OCI-LY7 (cell line): Measurements from ENCODE around the gene SCARF2. TPM values are rescaled to one million over a fixed set of nuclear protein-coding genes. Genes with fewer than 3 reads are reported as not detected.

Experiments used
- BruUV-seq: library from RNA; stranded (reverse); fragments of 400-500 nt; replicated peaks from 2 replicates; lab custom pipeline; 2021; lab: Mats Ljungman, UMichigan
- CTCF ChIA-PET: fragments of 300-600 bp; sonication (Branson Sonifier 250); formaldehyde crosslinking; loops from one replicate; lab custom pipeline; 2022; ENCODE audit warnings: antibody characterized with exemption; ENCODE audit not compliant: unreplicated experiment; lab: Charles Lee
- POLR2A ChIA-PET: fragments of 300-600 bp; sonication (Branson Sonifier 250); formaldehyde crosslinking; loops from one replicate; lab custom pipeline; 2022; ENCODE audit warnings: antibody characterized with exemption; lab: Charles Lee
- DNase-seq: peaks from one replicate; pipeline ENCODE4 v3.0.0-alpha.2; 2015; ENCODE audit warnings: low spot score
- H2AFZ ChIP-seq: fragments of 200-600 bp; sonication (generic), shearing (Covaris generic); 2 replicates; pipeline ENCODE4 v1.6.1; 2014; ENCODE audit warnings: mild to moderate bottlenecking, antibody characterized with exemption, low read length, moderate library complexity
- H3K27ac ChIP-seq: fragments of 200-600 bp; sonication (generic); 2 replicates; pipeline ENCODE4 v1.5.1; 2014; ENCODE audit warnings: mixed run types, low read depth, mild to moderate bottlenecking, moderate library complexity, low read length, inconsistent platforms; ENCODE audit not compliant: poor library complexity, severe bottlenecking
- H3K36me3 ChIP-seq: fragments of 200-600 bp; sonication (generic); 2 replicates; pipeline ENCODE4 v1.6.1; 2014; ENCODE audit warnings: mild to moderate bottlenecking, antibody characterized with exemption, low read length, moderate library complexity, mixed read lengths; ENCODE audit not compliant: insufficient read depth
- H3K4me1 ChIP-seq: fragments of 200-600 bp; sonication (generic); 2 replicates; pipeline ENCODE4 v1.5.1; 2014; ENCODE audit warnings: mild to moderate bottlenecking, low read length; ENCODE audit not compliant: insufficient read depth, poor library complexity, severe bottlenecking
- H3K4me2 ChIP-seq: fragments of 200-600 bp; sonication (generic); 2 replicates; pipeline ENCODE4 v1.6.1; 2014; ENCODE audit warnings: mild to moderate bottlenecking, low read length
- H3K4me3 ChIP-seq: fragments of 200-600 bp; sonication (generic); 2 replicates; pipeline ENCODE4 v1.5.1; 2014; ENCODE audit warnings: mild to moderate bottlenecking, low read depth, low read length; ENCODE audit not compliant: poor library complexity, severe bottlenecking
- H3K79me2 ChIP-seq: fragments of 200-600 bp; sonication (generic); 2 replicates; pipeline ENCODE4 v1.6.1; 2016; ENCODE audit warnings: low read depth, mild to moderate bottlenecking, low read length, moderate library complexity, mixed read lengths; ENCODE audit not compliant: insufficient read depth
- H3K9me2 ChIP-seq: fragments of 200-600 bp; sonication (generic); 2 replicates; pipeline ENCODE4 v1.6.1; 2016; ENCODE audit warnings: mild to moderate bottlenecking, low read length, mixed read lengths; ENCODE audit not compliant: insufficient read depth
- H3K9me3 ChIP-seq: fragments of 200-600 bp; sonication (generic); 2 replicates; pipeline ENCODE4 v1.6.1; 2014; ENCODE audit warnings: mild to moderate bottlenecking, mixed run types, low read length, mixed read lengths
- H4K20me1 ChIP-seq: fragments of 200-600 bp; sonication (generic); 2 replicates; pipeline ENCODE4 v1.6.1; 2014; ENCODE audit warnings: mild to moderate bottlenecking, antibody characterized with exemption, low read length, moderate library complexity, mixed read lengths; ENCODE audit not compliant: insufficient read depth
- CTCF ChIP-seq: fragments of 200-600 bp; sonication (generic); conservative IDR thresholded peaks from 2 replicates; pipeline ENCODE4 v1.5.1; 2014; ENCODE audit warnings: mild to moderate bottlenecking, antibody characterized with exemption, low read length, moderate library complexity, mixed read lengths
- EZH2phosphoT487 ChIP-seq: fragments of 200-600 bp; sonication (generic); IDR thresholded peaks from 2 replicates; pipeline ENCODE4 v1.6.1; 2018; ENCODE audit warnings: low read depth, borderline replicate concordance, mild to moderate bottlenecking, mixed run types, antibody characterized with exemption, low read length, moderate library complexity, mixed read lengths
- intact Hi-C: fragments of 100-400 bp; cut with micrococcal nuclease; formaldehyde crosslinking; loops from one replicate; pipeline ENCODE4 v1.10.0; 2022; ENCODE audit not compliant: unreplicated experiment
- total RNA-seq, 2 experiments: library from RNA; depleted of rRNA in 1 of 2; stranded (reverse); fragments of >200 nt in 1 of 2; shearing (Covaris generic) in 1 of 2; gene quantifications; 2 replicates each; pipeline ENCODE4 v1.2.3, GENCODE V29; 2014 to 2022

Gene SCARF2
- total RNA-seq, 2 experiments from 2014 or later = 1.0 to 2.2 TPM

DNA sequence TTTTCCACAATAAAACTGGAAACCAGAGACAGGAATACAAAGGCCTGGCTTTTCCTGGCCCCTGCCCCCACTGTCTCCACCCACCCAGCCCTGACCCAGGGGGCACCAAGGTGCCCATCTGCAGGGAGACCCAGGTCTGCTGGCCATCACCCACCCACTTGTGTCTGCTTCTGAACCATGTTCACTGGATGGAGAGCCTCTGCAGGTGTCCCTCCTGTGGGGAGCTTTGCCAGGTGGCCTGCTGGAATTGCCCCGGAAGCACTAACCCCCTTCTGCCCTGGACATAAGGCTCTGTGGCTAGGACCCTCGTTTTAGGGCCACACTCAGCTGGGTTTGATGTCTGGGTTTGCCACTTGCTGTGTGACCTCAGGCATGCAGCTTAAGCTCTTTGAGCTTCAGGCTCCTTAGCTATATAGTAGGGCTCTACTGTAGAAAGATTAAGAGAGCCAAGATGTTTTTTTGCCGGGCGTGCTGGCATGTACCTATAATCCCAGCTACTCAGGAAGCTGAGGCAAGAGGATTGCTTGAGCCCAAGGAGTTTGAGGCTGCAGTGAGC, 3.9 kb downstream of the SCARF2 start:
- Histone ChIP-seq H3K4me1 (peaks cover 4% of the 10 kb centered on the region), H2AFZ (no peak overlapping the region), H3K4me2 (no peak overlapping the region), H3K36me3 (no peaks in the 10 kb centered on the region), H4K20me1 (no peaks in the 10 kb centered on the region), H3K9me2 (no peaks in the 10 kb centered on the region), H3K9me3 (no peaks in the 10 kb centered on the region), H3K79me2 (no peaks in the 10 kb centered on the region), H3K27ac (no peak overlapping the region), H3K4me3 (no peak overlapping the region)
- POLR2A ChIA-PET = no interaction called here
- intact Hi-C loops = no loop called here
- DNase-seq = no peak
- no TSS peak for BruUV-seq
- TF ChIP-seq CTCF (no peak), EZH2phosphoT487 (no peak)
- CTCF ChIA-PET = no interaction called here

- H3K27ac ChIP-seq = no peak overlapping the region
- peaks cover 4% of the 10 kb centered on the region for H3K4me1 ChIP-seq
- no peak overlapping the region for H3K4me2 ChIP-seq
- H3K9me2 ChIP-seq = no peaks in the 10 kb centered on the region
- ChIA-PET CTCF (no interaction called here), POLR2A (no interaction called here)
- intact Hi-C loops = no loop called here
- no peaks in the 10 kb centered on the region for H4K20me1 ChIP-seq
- H3K79me2 ChIP-seq = no peaks in the 10 kb centered on the region
- no peaks in the 10 kb centered on the region for H3K9me3 ChIP-seq
- TF ChIP-seq CTCF = no peak
- no peak for TF ChIP-seq EZH2phosphoT487
- BruUV-seq = no TSS peak
- DNase-seq = no peak
- H3K4me3 ChIP-seq = no peak overlapping the region
- H2AFZ ChIP-seq = no peak overlapping the region
- no peaks in the 10 kb centered on the region for H3K36me3 ChIP-seq
These were observed 4.4 kb downstream of the SCARF2 start for GRCh38 chr22:20433191-20433590.

- H3K27ac ChIP-seq = no peak overlapping the region
- CTCF ChIA-PET = no interaction called here
- H3K9me2 ChIP-seq = no peaks in the 10 kb centered on the region
- H3K4me2 ChIP-seq = no peak overlapping the region
- H3K36me3 ChIP-seq = no peaks in the 10 kb centered on the region
- H2AFZ ChIP-seq = no peak overlapping the region
- no peak overlapping the region for H3K4me3 ChIP-seq
- no TSS peak for BruUV-seq
- H3K4me1 ChIP-seq = peaks cover 4% of the 10 kb centered on the region
- intact Hi-C loops = no loop called here
- DNase-seq = no peak
- H3K9me3 ChIP-seq = no peaks in the 10 kb centered on the region
- no peaks in the 10 kb centered on the region for H3K79me2 ChIP-seq
- no peaks in the 10 kb centered on the region for H4K20me1 ChIP-seq
- TF ChIP-seq EZH2phosphoT487 (no peak), CTCF (no peak)
- POLR2A ChIA-PET = interaction anchor here (0.6 kb wide), 1 partner anchor 66 kb away, joined by 3 read pairs; no protein-coding TSS in a partner anchor
These were observed 5.4 kb downstream of the SCARF2 start for GRCh38 chr22:20432244-20432686.
